Heart right ventricle (tissue), 16 donors: ENCODE measurements around the gene ZNF189. TPM values are rescaled to one million over a fixed set of nuclear protein-coding genes. Genes with fewer than 3 reads are reported as not detected.

ENCODE experiments used
- ATAC-seq, 8 donors: fragments of 200-7000 bp; cut with Tn5 transposase; one replicate each; pipeline ENCODE4 v1.9.1; 2020; ENCODE audit warnings: mild to moderate bottlenecking in 8 of 8, moderate library complexity in 8 of 8, moderate number of reproducible peaks in 1 of 8
- DNase-seq, 2 donors: peaks; one replicate each; pipeline ENCODE4 v3.0.0-alpha.2; 2020
- H3K27ac ChIP-seq, 10 donors: fragments of 200-600 bp; sonication (generic) in 2 of 10; one replicate each; pipeline versions ENCODE4 v1.5.0 to v1.8.0; 2020 to 2022; ENCODE audit warnings: mild to moderate bottlenecking in 3 of 10
- H3K27me3 ChIP-seq, 7 donors: fragments of 200-600 bp; one replicate each; pipeline ENCODE4 v1.8.0; 2021 to 2022; ENCODE audit warnings: mild to moderate bottlenecking in 2 of 7
- H3K36me3 ChIP-seq, 9 donors: fragments of 200-600 bp; sonication (generic) in 1 of 9; one replicate each; pipeline versions ENCODE4 v1.5.0 to v1.8.0; 2020 to 2022; ENCODE audit warnings: mild to moderate bottlenecking in 2 of 9
- H3K4me1 ChIP-seq, 9 donors: fragments of 200-600 bp; sonication (generic) in 1 of 9; one replicate each; pipeline versions ENCODE4 v1.5.0 to v1.8.0; 2020 to 2022; ENCODE audit warnings: mild to moderate bottlenecking in 4 of 9
- H3K4me3 ChIP-seq, 10 donors: fragments of 200-600 bp; sonication (generic) in 2 of 10; one replicate each; pipeline versions ENCODE4 v1.5.0 to v1.8.0; 2020 to 2022; ENCODE audit warnings: mild to moderate bottlenecking in 7 of 10, moderate library complexity in 2 of 10
- H3K9me3 ChIP-seq, 11 donors: fragments of 200-600 bp in 10 of 11; sonication (generic) in 2 of 11; one replicate each; pipeline versions ENCODE4 v1.5.0 to v1.8.0; 2013 to 2022; ENCODE audit warnings: mild to moderate bottlenecking in 2 of 11, control low read depth in 1 of 11, moderate library complexity in 1 of 11
- WGBS, 2 donors: extraction: QIAGEN DNeasy Blood & Tissue Kit; methylation state at CpG; one replicate each; pipeline ENCODE4 v1.1.7; 2013; ENCODE audit warnings: inconsistent platforms in 1 of 2; 5-methylcytosine and 5-hydroxymethylcytosine counted together
- intact Hi-C, 10 donors: fragments of 100-400 bp; cut with DNase I; formaldehyde crosslinking; loops; one replicate each; pipeline versions ENCODE4 v1.11.1 to v1.14.2; 2022
- polyA plus RNA-seq, 2 donors: library from polyadenylated mRNA; stranded (reverse); fragments of 200-250 nt; gene quantifications; one replicate each; pipeline ENCODE4 v1.2.3, GENCODE V29; 2013
- total RNA-seq, 10 donors: library from RNA; stranded (reverse); fragmentation: NEBNext Ultra II Directional in 3 of 10; extraction: Animal tissue kit (Norgen Biotek cat#: 25700) in 3 of 10; gene quantifications; one replicate each; pipeline versions ENCODE4 v1.2.1 to v1.2.4, GENCODE V29; 2021 to 2023
- TF ChIP-seq, protein P1 (sequence below), 9 donors: fragments of 200-600 bp; sonication (generic) in 2 of 9; IDR thresholded peaks; one replicate each; pipeline versions ENCODE4 v1.5.0 to v1.8.0; 2021 to 2022; ENCODE audit warnings: antibody characterized with exemption in 9 of 9, mild to moderate bottlenecking in 5 of 9, moderate library complexity in 1 of 9
- donor health status: Arrhythmogenic right ventricular cardiomyopathy.
- donor health status: ischemic (EF 13 %, LVEDD 7.1; RV severe dilation, severe dysfunction).
- donor health status: healthy with polysubstance abuse.
- donor health status: DM: no; HTN: yes; CAD: no.
- donor health status: DM: no; HTN: no; CAD: no.
- donor health status: ischemic (EF 25% LVEDD 6.9; RV normal size, moderate dysfunction).
- donor health status: ischemic (EF 25% LVEDD 5.7; RV mildly dilated, moderate dysfunction).
- donor health status: healthy.
- donor health status: DM: yes; HTN: yes; CAD: no.
- donor health status: Ischemic cardiomyopathy.
- donor health status: ischemic (EF 35%, LVEDD 5.7; RV mildly dilated, moderate dysfunction).
- donor health status: nonischemic (EF 11% LVEDD 7.7; RV severe dilation, severe dysfunction).
- donor health status: DM: yes; HTN: yes; CAD: no.
- donor health status: PGD.
- donor health status: ischemic (EF 29% LVEDD 5.4; RV normal size, mild dysfunction).
- donor health status: nonischemic (EF 23%, LVEDD 6.1; RV moderate dilation, normal function).

The ZNF189 gene
- total and polyA plus RNA-seq, 12 donors: 10.9 to 28.0 (median 19.3) TPM

DNA sequence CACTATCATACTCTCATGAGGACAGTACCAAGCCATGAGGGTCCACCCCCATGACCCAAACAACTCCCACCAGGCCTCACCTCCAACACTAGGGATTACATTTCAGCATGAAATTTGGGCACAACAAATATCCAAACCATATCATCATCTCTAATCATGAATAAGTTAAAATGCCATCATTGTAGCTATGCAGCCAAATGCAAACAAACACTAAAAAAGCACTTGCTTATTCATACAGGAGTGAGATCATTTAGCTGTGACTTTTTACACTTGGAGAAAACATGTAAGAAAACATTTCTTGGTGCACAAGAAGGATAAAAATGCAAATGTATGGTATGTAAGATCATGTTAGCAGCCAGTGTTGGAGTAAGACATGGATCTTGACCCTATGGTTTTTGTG is 38.0 kb upstream of the ZNF189 start:
- no peak overlapping the region for H3K4me3 ChIP-seq
- TF ChIP-seq, protein P1, sequence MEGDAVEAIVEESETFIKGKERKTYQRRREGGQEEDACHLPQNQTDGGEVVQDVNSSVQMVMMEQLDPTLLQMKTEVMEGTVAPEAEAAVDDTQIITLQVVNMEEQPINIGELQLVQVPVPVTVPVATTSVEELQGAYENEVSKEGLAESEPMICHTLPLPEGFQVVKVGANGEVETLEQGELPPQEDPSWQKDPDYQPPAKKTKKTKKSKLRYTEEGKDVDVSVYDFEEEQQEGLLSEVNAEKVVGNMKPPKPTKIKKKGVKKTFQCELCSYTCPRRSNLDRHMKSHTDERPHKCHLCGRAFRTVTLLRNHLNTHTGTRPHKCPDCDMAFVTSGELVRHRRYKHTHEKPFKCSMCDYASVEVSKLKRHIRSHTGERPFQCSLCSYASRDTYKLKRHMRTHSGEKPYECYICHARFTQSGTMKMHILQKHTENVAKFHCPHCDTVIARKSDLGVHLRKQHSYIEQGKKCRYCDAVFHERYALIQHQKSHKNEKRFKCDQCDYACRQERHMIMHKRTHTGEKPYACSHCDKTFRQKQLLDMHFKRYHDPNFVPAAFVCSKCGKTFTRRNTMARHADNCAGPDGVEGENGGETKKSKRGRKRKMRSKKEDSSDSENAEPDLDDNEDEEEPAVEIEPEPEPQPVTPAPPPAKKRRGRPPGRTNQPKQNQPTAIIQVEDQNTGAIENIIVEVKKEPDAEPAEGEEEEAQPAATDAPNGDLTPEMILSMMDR (IDR thresholded peaks at IDR 0.05): no peak
- H3K27ac ChIP-seq: no peak overlapping the region
- no peaks in the 10 kb centered on the region for H3K9me3 ChIP-seq
- H3K4me1 ChIP-seq: no peaks in the 10 kb centered on the region
- ATAC-seq (no peak), DNase-seq (no peak)
- no peaks in the 10 kb centered on the region for H3K36me3 ChIP-seq
- peaks cover 0 to 3% (median 0%) of the 10 kb centered on the region in 7 donors for H3K27me3 ChIP-seq
- intact Hi-C loops: no loop called here

- WGBS, 2 donors: 72 to 75% methylated on average over 5 of the region's 5 CpGs
- DNase-seq: no peak
- H3K9me3 ChIP-seq: no peaks in the 10 kb centered on the region
- no peak overlapping the region for H3K4me3 ChIP-seq
- H3K27ac ChIP-seq: no peak overlapping the region
- H3K36me3 ChIP-seq: no peaks in the 10 kb centered on the region
- peaks cover 0 to 4% (median 0%) of the 10 kb centered on the region in 7 donors for H3K27me3 ChIP-seq
- no peak for ATAC-seq
- TF ChIP-seq, protein P1 (IDR thresholded peaks at IDR 0.05): no peak
- intact Hi-C loops: no loop called here
- no peaks in the 10 kb centered on the region for H3K4me1 ChIP-seq
Measured at GRCh38 chr9:101362450-101362849, 36.2 kb upstream of the ZNF189 start.

GRCh38 chr9:101365181-101365580 is 33.5 kb upstream of the ZNF189 start:
- ATAC-seq: no peak
- Histone ChIP-seq H3K4me3 (no peak overlapping the region), H3K9me3 (no peaks in the 10 kb centered on the region), H3K27ac (no peak overlapping the region), H3K36me3 (no peaks in the 10 kb centered on the region), H3K4me1 (no peaks in the 10 kb centered on the region), H3K27me3 (peaks cover 0 to 4% (median 0%) of the 10 kb centered on the region in 7 donors)
- TF ChIP-seq, protein P1 (IDR thresholded peaks at IDR 0.05): no peak
- no peak for DNase-seq
- intact Hi-C loops: no loop called here

DNA sequence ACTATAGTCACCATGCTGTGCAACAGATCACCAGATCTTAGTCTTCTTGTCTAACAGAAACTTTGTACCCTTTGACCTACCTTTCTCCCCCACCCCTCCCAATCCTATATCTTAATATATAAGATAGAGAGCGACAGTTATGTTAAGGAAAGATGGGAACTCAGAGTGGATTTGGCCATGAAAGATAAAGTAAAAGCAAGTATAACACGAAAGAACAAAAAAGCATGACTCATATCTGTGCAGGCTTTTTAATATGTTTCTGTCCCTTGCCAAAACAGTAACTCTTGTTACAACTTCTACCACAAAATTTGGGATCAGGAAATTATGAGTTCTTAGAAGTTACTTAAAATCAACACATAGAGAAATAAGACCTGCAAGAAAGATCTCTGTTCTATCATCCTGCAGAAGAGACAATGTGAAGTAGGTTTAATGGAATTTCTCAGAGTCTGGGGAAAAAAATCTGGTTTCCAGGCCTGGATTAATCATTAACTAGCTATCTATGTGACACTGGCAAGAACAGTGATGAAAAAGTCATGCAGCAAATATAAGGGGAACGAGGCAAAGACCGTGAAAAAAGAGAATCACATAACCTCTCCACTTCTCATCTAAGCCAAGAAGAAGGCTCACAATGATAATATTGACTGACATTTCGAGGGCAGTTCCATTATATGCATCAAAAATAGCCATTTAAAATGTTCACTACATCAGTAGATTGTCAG is 32.5 kb upstream of the ZNF189 start:
- TF ChIP-seq, protein P1 (IDR thresholded peaks at IDR 0.05): no peak

More for the DNA sequence above, 32.5 kb upstream of the ZNF189 start:
- no peaks in the 10 kb centered on the region for H3K36me3 ChIP-seq
- ATAC-seq: no peak
- H3K27ac ChIP-seq: no peak overlapping the region
- H3K9me3 ChIP-seq: no peaks in the 10 kb centered on the region
- H3K27me3 ChIP-seq: peaks cover 0 to 4% (median 0%) of the 10 kb centered on the region in 7 donors
- no peak overlapping the region for H3K4me3 ChIP-seq
- intact Hi-C loops: no loop called here
- DNase-seq: no peak
- WGBS, 2 donors: 56 to 61% methylated on average over 5 of the region's 5 CpGs
- H3K4me1 ChIP-seq: no peaks in the 10 kb centered on the region
